Mucosa of gallbladder (tissue), 1 donor: ENCODE measurements around the gene SLC25A39. TPM values are rescaled to one million over a fixed set of nuclear protein-coding genes. Genes with fewer than 3 reads are reported as not detected.

Experiments
- DNase-seq: peaks from one replicate; pipeline ENCODE4 v3.0.0-alpha.2; 2020; ENCODE audit warnings: low spot score
- total RNA-seq: library from RNA; stranded (reverse); gene quantifications from one replicate; pipeline ENCODE4 v1.2.1, GENCODE V29; 2021
- donor health status: DM: no; HTN: no; CAD: no.

SLC25A39 gene
- total RNA-seq, 1 donor from 2014 or later: 140 TPM

DNA sequence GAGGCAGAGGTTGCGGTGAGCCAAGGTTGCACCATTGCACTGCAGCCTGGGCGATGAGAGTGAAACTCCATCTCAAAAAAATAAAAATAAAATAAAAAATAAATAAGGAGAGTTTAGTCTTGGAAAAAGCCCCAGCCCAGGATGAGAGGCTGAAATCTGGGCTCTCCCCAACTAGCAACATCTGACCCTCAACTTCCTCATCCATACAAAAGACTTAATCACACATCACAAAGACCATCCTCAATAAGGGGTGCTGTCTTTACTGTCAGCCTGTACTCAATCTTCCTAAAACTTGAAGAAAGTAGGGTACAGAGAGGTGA is 45.3 kb downstream of the SLC25A39 start:
- no peak for DNase-seq

DNA sequence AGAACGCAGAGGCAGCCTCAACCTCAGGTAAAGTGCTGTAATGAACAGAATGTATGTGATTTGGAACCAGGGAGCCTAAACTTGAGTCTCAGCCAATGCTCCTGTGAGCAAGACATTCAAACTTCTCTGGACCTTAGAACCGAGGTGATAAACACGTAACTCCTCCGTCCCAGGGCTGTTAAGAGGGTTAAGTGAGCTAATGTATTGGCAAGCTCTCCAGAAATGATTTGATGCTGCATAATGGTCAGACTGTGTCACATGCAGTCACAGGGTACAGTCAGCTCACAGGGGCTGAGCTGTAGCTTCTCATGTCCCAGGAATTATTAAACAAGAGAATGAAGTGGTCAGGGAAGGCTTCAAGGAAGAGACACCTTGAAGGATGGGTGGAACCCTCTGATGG is 46.6 kb downstream of the SLC25A39 start:
- no peak for DNase-seq

- DNase-seq: no peak
Observed at GRCh38 chr17:44273607-44274006, 51.0 kb downstream of the SLC25A39 start.

GRCh38 chr17:44272954-44273353 is 51.7 kb downstream of the SLC25A39 start:
- DNase-seq: no peak

DNA sequence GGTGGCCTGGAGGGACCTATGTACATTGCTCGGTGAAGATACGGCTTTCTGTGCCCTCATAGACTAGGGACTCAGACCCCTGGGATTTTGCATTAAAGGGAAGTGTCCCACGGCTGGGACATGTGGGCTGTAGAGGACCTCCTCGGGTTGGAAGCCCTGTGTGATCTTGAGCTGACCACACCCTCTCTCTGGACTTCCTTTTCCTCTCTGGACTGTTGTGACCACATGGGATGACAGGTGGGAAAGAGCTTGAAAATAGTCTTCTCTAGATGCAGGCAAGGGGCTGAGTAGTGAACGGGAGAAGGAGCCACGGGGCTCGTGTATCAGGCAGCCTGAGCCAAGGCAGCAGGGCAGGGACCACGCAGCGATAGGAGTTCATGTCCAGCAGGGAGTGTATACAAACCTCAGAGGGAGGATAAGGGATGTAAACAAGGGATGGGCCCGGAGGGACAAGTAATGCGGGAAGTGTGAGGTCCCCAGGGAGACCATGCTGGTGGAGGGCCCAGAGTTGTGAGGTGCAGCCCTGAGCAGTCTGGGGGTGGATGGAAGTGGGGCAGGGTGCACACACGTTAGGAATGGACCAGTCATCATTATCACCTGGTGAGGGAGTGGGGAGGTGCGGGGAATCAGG is 52.2 kb downstream of the SLC25A39 start:
- DNase-seq: no peak

Other genes with a start within 250 kb of the SLC25A39 start
- 87.4 TPM for gene HDAC5, start 201.2 kb downstream of the SLC25A39 start, total RNA-seq
- 1.0 TPM for gene HROB, start 182.9 kb downstream of the SLC25A39 start, total RNA-seq
- gene ASB16, start 154.1 kb downstream of the SLC25A39 start, total RNA-seq: 0.58 TPM
- 49.4 TPM for gene TMUB2, start 137.9 kb downstream of the SLC25A39 start, total RNA-seq
- gene ATXN7L3, start 124.9 kb downstream of the SLC25A39 start, total RNA-seq: 77.0 TPM
- 95.6 TPM for gene UBTF, start 105.1 kb downstream of the SLC25A39 start, total RNA-seq
- 0.37 TPM for gene SLC4A1, start 56.7 kb downstream of the SLC25A39 start, total RNA-seq
- 1.4 TPM for gene RUNDC3A, start 16.2 kb downstream of the SLC25A39 start, total RNA-seq
- gene GRN, start 20.5 kb upstream of the SLC25A39 start, total RNA-seq: 385 TPM
- gene FAM171A2, start 39.0 kb upstream of the SLC25A39 start, total RNA-seq: 4.0 TPM
- 2.9 TPM for gene ITGA2B, start 64.8 kb upstream of the SLC25A39 start, total RNA-seq
- 33.3 TPM for gene GPATCH8, start 178.6 kb upstream of the SLC25A39 start, total RNA-seq
- gene FZD2, start 232.7 kb upstream of the SLC25A39 start, total RNA-seq: 7.7 TPM